Breast epithelium (tissue), 4 donors: ENCODE measurements around the gene CYP46A1. TPM values are rescaled to one million over a fixed set of nuclear protein-coding genes. Genes with fewer than 3 reads are reported as not detected.
A peak's percentile ranks its signal among the peaks of the same experiment; 100 is the strongest.

Experiments used
- DNase-seq, 2 donors: peaks; one replicate each; pipeline ENCODE4 v3.0.0-alpha.2; 2019; ENCODE audit warnings: low spot score in 2 of 2
- H3K27ac ChIP-seq, 2 donors: fragments of 200-600 bp; sonication (generic) in 1 of 2; one replicate each; pipeline ENCODE4 v1.5.1; 2016 to 2019; ENCODE audit warnings: mild to moderate bottlenecking in 1 of 2
- H3K27me3 ChIP-seq, 2 donors: fragments of 200-600 bp; sonication (generic) in 1 of 2; one replicate each; pipeline versions ENCODE4 v1.5.1 to v1.6.0; 2017 to 2019; ENCODE audit warnings: control low read depth in 1 of 2, mild to moderate bottlenecking in 1 of 2
- H3K36me3 ChIP-seq: fragments of 200-600 bp; one replicate; pipeline ENCODE4 v1.5.1; 2019
- H3K4me1 ChIP-seq, 2 donors: fragments of 200-600 bp; sonication (generic); one replicate each; pipeline ENCODE4 v1.5.1; 2016 to 2019; ENCODE audit warnings: control low read depth in 1 of 2
- H3K4me3 ChIP-seq, 3 donors: fragments of 200-600 bp; sonication (generic); 1 replicate in 2 of 3; 2 replicates in 1 of 3; pipeline ENCODE4 v1.5.1; 2016 to 2019; ENCODE audit warnings: mild to moderate bottlenecking in 3 of 3, moderate library complexity in 2 of 3
- H3K9me3 ChIP-seq, 2 donors: fragments of 200-600 bp; sonication (generic) in 1 of 2; one replicate each; pipeline ENCODE4 v1.5.1; 2016 to 2019; ENCODE audit warnings: control low read depth in 1 of 2
- POLR2A ChIP-seq: fragments of 450-650 bp; IDR thresholded peaks from one replicate; pipeline ENCODE4 v1.6.1; 2016; ENCODE audit warnings: antibody characterized with exemption, mild to moderate bottlenecking, moderate library complexity
- POLR2AphosphoS5 ChIP-seq, 3 donors: sonication (generic); formaldehyde crosslinking; IDR thresholded peaks; one replicate each; pipeline ENCODE4 v1.6.1; 2017; ENCODE audit warnings: antibody characterized with exemption in 3 of 3
- intact Hi-C: fragments of 100-400 bp; cut with DNase I; formaldehyde crosslinking; loops from one replicate; pipeline ENCODE4 v1.15.1; 2023; ENCODE audit warnings: low total_unique reads
- total RNA-seq, 3 donors: library from RNA; depleted of rRNA; stranded (reverse); fragments of >200 nt; gene quantifications; one replicate each; pipeline ENCODE4 v1.1.0, GENCODE V29; 2016
- TF ChIP-seq, protein P1 (sequence below), 3 donors: fragments of 450-650 bp; IDR thresholded peaks; one replicate each; pipeline ENCODE4 v1.5.1; 2016 to 2017; ENCODE audit warnings: antibody characterized with exemption in 3 of 3, mild to moderate bottlenecking in 3 of 3, moderate library complexity in 3 of 3

CYP46A1 gene
- total RNA-seq, 3 donors from 2014 or later, result 1.6 to 5.2 (median 2.6) TPM

DNA sequence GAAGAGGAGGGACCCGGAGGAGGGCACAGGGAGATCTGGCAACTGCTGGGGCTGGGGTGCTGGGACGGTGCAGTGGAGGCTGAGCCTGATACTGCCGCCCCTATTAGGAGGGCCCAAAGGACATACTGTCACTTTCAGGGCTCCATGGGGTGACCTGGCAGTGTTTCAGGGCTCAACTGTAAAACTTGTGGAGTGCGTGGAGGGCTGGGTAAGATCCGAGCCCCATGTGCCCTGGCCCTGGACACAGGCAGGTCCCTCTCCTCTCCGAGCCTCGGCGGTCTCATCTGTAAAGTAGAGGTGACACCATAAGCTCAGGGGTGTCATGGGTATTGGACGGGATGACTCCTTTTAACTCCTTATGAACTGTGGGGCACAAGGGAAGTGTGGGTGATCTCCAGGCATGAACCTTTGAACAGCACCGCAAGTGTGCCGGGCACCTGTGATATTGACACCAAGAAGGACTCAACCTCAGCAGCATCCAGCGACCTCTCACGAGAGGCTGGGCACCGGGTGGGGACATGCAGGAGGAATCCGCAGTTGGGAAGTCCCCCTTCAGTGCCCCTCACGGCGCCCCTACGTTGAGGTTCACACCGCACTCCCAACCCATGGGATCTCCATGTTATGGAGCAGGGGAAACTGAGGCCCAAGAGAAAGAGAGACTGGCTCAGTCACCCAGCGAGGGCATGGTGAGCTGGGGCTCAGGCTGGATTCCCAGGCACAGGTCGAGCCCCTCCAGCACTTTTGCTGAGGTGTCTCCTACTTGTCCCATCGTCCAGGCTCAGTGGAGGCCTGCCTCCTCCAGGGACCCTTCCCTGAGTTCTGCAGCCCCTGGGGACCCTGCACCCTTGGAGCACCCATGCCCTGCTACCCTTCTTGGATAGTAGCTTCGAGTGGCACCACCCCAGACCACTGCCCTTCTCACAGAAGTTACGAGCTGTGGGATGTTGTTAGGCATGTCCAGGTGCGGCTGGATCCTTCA lies 58.7 kb downstream of the CYP46A1 start:
- intact Hi-C loops, result no loop called here
- Histone ChIP-seq H3K9me3 (no peaks in the 10 kb centered on the region), H3K27me3 (no peaks in the 10 kb centered on the region), H3K27ac (no peak overlapping the region), H3K4me1 (peaks cover 0 to 8% of the 10 kb centered on the region in 2 donors), H3K36me3 (no peaks in the 10 kb centered on the region), H3K4me3 (no peak overlapping the region)
- no peak for DNase-seq
- no peak for TF ChIP-seq POLR2A
- no peak for TF ChIP-seq POLR2AphosphoS5 (IDR thresholded peaks at IDR 0.05)
- TF ChIP-seq, protein P1, sequence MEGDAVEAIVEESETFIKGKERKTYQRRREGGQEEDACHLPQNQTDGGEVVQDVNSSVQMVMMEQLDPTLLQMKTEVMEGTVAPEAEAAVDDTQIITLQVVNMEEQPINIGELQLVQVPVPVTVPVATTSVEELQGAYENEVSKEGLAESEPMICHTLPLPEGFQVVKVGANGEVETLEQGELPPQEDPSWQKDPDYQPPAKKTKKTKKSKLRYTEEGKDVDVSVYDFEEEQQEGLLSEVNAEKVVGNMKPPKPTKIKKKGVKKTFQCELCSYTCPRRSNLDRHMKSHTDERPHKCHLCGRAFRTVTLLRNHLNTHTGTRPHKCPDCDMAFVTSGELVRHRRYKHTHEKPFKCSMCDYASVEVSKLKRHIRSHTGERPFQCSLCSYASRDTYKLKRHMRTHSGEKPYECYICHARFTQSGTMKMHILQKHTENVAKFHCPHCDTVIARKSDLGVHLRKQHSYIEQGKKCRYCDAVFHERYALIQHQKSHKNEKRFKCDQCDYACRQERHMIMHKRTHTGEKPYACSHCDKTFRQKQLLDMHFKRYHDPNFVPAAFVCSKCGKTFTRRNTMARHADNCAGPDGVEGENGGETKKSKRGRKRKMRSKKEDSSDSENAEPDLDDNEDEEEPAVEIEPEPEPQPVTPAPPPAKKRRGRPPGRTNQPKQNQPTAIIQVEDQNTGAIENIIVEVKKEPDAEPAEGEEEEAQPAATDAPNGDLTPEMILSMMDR (IDR thresholded peaks at IDR 0.05), result no peak

DNA sequence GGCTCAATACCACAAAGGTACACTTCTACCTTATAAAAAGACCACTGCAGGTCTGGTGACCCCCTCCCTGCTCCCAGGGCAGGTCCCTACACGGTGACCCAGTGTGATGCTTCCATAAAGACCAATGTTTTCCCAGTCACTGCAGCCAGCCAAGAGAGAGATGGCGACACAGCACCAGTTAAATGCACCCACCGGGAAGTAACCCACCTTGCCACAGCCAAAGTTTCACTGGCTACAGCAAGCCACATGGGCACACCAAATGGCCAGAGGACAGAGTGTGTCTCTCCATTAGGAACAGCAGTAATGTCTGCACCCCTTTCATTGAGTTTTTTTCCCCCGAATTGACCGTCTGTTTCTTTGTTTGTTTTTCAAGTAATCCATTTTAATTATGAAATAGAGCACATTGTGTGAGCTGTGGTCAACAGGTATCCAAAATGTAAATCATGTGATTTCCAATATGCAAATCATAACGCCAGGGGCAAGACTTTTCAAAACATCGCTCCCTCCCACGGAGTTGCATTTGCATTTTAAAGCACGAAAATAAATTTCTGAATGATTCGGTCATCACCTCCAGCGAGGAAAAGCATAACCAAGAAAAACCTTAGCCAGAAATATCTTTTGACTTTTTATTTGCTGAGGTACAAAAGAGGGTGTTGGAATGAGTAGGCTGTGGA lies 60.2 kb downstream of the CYP46A1 start:
- H3K9me3 ChIP-seq, result no peaks in the 10 kb centered on the region
- intact Hi-C loops, result no loop called here
- no peak for DNase-seq
- H3K36me3 ChIP-seq, result no peaks in the 10 kb centered on the region
- H3K27ac ChIP-seq, result peak overlapping the region; percentile 39 to 42
- no peak overlapping the region for H3K4me3 ChIP-seq
- no peak for TF ChIP-seq POLR2AphosphoS5 (IDR thresholded peaks at IDR 0.05)
- TF ChIP-seq, protein P1 (IDR thresholded peaks at IDR 0.05), result no peak
- TF ChIP-seq POLR2A, result no peak
- H3K27me3 ChIP-seq, result no peaks in the 10 kb centered on the region
- peaks cover 0 to 8% of the 10 kb centered on the region in 2 donors for H3K4me1 ChIP-seq

DNA sequence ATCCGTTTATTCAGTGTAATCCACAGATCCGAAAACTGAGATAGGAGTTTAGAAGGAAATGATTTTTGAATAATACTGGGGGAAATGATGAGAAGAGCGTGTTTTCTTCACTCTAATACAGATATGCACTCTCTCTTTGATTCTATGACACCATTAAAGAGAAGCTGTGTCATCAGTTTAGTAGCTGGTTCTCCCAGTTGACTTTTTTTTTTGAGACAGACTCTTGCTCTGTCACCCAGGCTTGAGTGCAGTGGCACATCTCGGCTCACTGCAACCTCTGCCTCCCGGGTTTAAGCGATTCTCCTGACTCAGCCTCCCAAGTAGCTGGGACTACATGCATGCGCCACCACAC lies 60.8 kb downstream of the CYP46A1 start:
- TF ChIP-seq, protein P1 (IDR thresholded peaks at IDR 0.05), result no peak
- TF ChIP-seq POLR2A, result no peak
- TF ChIP-seq POLR2AphosphoS5 (IDR thresholded peaks at IDR 0.05), result no peak
- no peaks in the 10 kb centered on the region for H3K9me3 ChIP-seq
- H3K4me1 ChIP-seq, result peaks cover 0 to 8% of the 10 kb centered on the region in 2 donors
- peak overlapping the region; percentile 39 to 42 for H3K27ac ChIP-seq
- intact Hi-C loops, result no loop called here
- H3K36me3 ChIP-seq, result no peaks in the 10 kb centered on the region
- no peaks in the 10 kb centered on the region for H3K27me3 ChIP-seq
- no peak for DNase-seq
- H3K4me3 ChIP-seq, result no peak overlapping the region

DNA sequence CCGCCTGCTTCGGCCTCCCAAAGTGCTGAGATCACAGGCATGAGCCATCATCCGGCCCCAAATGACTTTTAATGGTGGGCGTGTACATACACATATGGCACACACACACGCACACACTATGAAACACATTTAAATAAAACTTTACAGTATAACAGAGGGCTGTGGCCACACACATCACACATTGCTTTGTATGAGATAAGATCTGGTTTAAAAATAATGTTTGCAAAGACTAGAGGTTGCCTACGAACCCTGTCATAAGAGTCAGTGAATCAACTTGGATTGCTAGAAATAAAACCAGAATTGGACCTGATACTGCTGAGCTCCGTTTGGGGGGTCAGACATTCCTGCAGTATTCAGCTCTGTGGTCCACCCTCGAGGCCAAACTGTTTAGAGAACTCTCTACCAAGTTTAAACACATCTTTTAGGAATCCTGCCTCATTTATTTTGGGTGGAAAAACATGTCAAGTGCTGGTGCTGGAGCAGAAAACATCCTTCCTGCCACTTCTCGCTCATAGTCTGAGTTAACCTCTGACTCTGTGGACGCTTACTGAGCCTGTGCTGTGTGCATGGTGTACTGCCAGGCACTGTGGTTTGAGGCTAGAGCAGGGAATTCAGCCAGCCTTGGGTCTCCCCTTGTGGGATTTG lies 61.3 kb downstream of the CYP46A1 start:
- intact Hi-C loops, result no loop called here
- TF ChIP-seq POLR2AphosphoS5 (IDR thresholded peaks at IDR 0.05), result no peak
- TF ChIP-seq, protein P1 (IDR thresholded peaks at IDR 0.05), result no peak
- TF ChIP-seq POLR2A, result no peak
- Histone ChIP-seq H3K27ac (peak overlapping the region; percentile 39 to 42), H3K9me3 (no peaks in the 10 kb centered on the region), H3K36me3 (no peaks in the 10 kb centered on the region), H3K4me1 (peaks cover 0 to 8% of the 10 kb centered on the region in 2 donors), H3K4me3 (no peak overlapping the region), H3K27me3 (no peaks in the 10 kb centered on the region)
- DNase-seq, result no peak
